Activated naive CD4-positive, alpha-beta T cell treated with anti-CD3 and anti-CD28 coated beads, Interleukin-2, amount 10 ng/mL, durations not matched to agents 7 days and 5 days (primary cell): ENCODE data around the gene SYNDIG1.
A peak's percentile ranks its signal among the peaks of the same experiment; 100 is the strongest.

Source experiments
- CTCF ChIA-PET: fragments of 350-600 bp; sonication (Branson Sonifier 250); formaldehyde crosslinking; loops from one replicate; lab custom pipeline; 2021; ENCODE audit warnings: antibody characterized with exemption; lab: Charles Lee
- DNase-seq: peaks from one replicate; pipeline ENCODE4 v3.0.0-alpha.2; 2020
- H3K27ac Mint-ChIP-seq: one replicate; pipeline ENCODE4 v1.8.0; 2021; ENCODE audit warnings: mild to moderate bottlenecking, moderate library complexity, mixed read lengths
- H3K27me3 Mint-ChIP-seq: one replicate; pipeline ENCODE4 v1.8.0; 2021; ENCODE audit warnings: mild to moderate bottlenecking, mixed read lengths
- H3K36me3 Mint-ChIP-seq: one replicate; pipeline ENCODE4 v1.8.0; 2021; ENCODE audit warnings: mixed read lengths
- H3K4me1 Mint-ChIP-seq: one replicate; pipeline ENCODE4 v1.8.0; 2021; ENCODE audit warnings: mixed read lengths
- H3K4me3 Mint-ChIP-seq: one replicate; pipeline ENCODE4 v1.8.0; 2021; ENCODE audit warnings: mild to moderate bottlenecking, moderate library complexity, mixed read lengths
- H3K9me3 Mint-ChIP-seq: one replicate; pipeline ENCODE4 v1.8.0; 2021; ENCODE audit warnings: mixed read lengths

SYNDIG1 gene

DNA sequence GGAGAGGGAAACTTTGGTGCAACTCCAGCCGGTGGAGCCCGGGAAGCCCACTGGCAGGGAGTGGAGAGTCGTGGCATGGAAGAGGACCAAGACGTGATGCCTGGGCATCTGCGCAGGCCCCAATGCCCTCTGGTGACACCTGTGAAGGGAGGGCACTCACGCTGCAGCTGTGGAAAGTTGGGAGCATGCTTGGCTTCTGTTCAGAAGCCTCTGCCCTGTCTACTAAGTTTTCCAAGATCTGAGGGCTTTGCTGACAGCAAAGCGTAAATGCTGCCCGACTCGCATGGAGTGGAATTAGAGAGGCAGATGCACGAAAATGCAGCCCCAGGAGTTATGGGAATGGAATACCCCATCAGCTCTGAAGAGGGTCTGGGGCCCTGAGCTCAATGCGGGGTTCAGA is 75.7 kb downstream of the SYNDIG1 start:
- no peak for DNase-seq
- Mint-ChIP-seq H3K27ac (no peak overlapping the region), H3K36me3 (no peaks in the 10 kb centered on the region), H3K27me3 (peaks cover 10% of the 10 kb centered on the region), H3K4me3 (no peak overlapping the region), H3K4me1 (no peaks in the 10 kb centered on the region), H3K9me3 (no peaks in the 10 kb centered on the region)
- CTCF ChIA-PET: no interaction called here

DNA sequence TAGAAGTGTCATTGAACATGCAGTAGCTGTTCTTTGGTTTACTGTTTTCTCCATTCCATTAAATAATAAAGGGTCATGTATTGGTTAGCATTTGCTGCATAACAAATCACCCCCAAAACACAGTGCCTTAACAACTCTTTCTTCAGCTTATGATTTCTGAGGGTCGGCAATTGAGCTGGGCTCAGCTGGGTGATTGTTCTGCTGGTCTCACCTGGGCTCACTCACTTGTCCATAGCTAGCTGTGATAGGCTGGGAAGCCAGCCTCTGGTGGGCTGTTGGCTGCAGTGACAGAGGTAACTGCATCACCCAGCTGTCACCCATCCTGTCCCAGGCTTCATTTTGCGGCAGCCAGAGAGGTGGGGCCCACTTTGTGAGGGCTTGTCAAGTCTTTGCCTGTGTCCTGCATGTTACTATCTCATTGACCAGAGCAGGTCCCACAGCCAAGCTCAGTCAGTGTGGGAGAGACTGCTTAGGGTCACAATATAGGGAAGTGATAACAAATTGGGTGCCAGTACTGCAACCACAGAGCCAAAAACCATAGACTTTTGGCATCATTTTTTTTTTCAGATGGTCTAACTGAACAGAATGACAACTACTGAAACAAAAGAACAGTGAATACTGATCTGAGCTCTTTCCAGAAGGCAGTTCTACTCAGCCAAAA is 76.9 kb downstream of the SYNDIG1 start:
- H3K36me3 Mint-ChIP-seq: no peaks in the 10 kb centered on the region
- no peaks in the 10 kb centered on the region for H3K9me3 Mint-ChIP-seq
- H3K4me1 Mint-ChIP-seq: no peaks in the 10 kb centered on the region
- H3K27ac Mint-ChIP-seq: no peak overlapping the region
- H3K27me3 Mint-ChIP-seq: peaks cover 10% of the 10 kb centered on the region
- DNase-seq: no peak
- H3K4me3 Mint-ChIP-seq: no peak overlapping the region
- CTCF ChIA-PET: no interaction called here

DNA sequence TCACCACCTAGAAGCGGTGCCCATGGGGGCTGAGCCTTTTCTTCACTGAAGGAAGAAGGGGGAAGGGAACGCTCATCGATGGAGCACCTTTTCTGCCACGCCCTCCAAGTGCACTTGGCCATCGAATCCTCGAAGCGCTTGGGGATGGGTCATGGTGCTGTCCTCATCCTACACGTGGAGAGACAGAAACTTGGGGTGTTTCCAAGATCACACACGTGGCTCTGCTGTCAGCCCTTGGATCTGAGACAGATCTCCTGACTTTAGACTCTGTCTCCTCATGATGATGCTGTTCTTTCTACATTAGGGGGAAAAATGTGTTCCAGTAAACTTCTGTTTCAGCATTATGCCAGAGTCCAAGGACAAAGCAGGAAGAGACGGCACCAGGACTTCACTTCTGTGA is 78.5 kb downstream of the SYNDIG1 start:
- H3K4me3 Mint-ChIP-seq: no peak overlapping the region
- peaks cover 7% of the 10 kb centered on the region for H3K27me3 Mint-ChIP-seq
- H3K4me1 Mint-ChIP-seq: no peaks in the 10 kb centered on the region
- CTCF ChIA-PET: no interaction called here
- DNase-seq: no peak
- H3K27ac Mint-ChIP-seq: no peak overlapping the region
- H3K36me3 Mint-ChIP-seq: no peaks in the 10 kb centered on the region
- no peaks in the 10 kb centered on the region for H3K9me3 Mint-ChIP-seq

DNA sequence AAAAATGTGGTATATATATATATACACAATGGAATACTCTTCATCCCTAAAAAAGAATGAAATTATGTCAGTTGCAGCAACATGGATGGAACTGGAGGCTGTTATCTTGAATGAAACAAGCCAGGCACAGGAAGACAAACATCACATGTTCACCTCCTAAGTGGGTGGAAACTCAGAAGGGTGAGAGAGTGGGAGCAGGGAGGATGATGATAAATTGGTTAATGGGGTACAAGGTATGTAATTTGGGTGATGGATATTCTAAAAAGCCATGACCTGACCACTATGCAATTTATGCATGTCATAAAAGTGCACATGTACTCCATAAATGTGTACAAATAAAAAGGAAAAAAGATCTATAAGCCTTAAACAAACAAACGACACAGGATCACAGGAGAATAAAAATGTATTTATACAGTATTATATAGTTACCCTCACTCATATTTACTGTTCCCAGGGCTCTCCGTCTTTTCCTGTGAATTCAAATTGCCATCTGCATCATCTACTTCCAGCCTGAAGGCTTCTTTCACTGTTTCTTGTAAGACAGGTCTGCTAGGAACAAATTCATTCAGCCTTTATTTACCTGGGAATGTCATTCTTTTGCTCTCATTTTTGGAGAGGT is 89.8 kb downstream of the SYNDIG1 start:
- Mint-ChIP-seq H3K27ac (no peak overlapping the region), H3K4me3 (no peak overlapping the region), H3K9me3 (peaks cover 7% of the 10 kb centered on the region), H3K4me1 (peaks cover 2% of the 10 kb centered on the region), H3K27me3 (peaks cover 9% of the 10 kb centered on the region), H3K36me3 (peaks cover 2% of the 10 kb centered on the region)
- CTCF ChIA-PET: no interaction called here
- DNase-seq: no peak

DNA sequence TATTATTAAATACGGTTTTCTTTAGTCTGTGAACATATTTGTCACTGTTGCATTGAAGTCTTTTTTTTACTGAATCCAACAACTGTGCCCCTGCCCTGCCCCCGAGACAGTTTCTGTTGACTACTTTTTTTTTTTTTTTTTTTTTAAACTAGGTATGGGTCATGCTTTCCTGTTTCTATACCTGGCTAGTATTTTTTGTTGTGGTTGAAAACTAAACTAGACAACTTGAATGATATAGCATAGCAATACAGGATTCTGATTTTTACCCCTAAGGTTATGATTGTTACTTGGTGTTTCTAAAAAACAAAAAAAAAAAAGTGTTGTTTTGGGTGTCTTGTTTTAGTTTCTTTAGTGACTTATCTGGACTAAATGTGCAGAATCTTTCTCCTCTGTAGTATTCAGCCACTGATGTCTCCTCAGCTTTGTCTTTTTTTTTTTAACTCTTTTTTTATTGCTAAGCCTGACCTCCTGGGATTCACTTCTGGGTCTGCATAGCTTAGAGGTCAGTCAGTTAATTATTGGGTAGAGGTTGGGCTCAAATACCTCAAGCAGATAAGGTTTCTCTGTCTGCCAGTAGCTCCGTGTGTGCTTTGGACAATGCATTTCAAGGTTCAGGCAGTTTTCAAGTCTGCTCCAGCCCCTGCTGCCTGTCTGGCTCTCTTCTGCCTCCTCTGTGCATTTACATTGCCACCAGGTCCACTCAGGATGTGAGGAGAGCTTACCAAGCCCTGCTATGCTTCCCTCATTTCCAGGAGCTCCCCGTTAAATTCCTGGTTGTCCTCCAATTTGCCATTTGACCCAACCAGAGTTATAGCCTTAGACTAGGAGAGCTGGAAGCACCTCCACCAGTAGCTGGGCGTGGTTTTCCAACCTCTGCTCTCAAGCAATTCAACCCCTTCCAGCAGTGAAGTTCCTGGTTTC is 91.4 kb downstream of the SYNDIG1 start:
- Mint-ChIP-seq H3K4me3 (no peak overlapping the region), H3K36me3 (peaks cover 2% of the 10 kb centered on the region), H3K4me1 (peaks cover 2% of the 10 kb centered on the region), H3K27ac (peak overlapping the region; percentile 7), H3K27me3 (peaks cover 9% of the 10 kb centered on the region), H3K9me3 (peaks cover 14% of the 10 kb centered on the region)
- DNase-seq: no peak
- CTCF ChIA-PET: no interaction called here

DNA sequence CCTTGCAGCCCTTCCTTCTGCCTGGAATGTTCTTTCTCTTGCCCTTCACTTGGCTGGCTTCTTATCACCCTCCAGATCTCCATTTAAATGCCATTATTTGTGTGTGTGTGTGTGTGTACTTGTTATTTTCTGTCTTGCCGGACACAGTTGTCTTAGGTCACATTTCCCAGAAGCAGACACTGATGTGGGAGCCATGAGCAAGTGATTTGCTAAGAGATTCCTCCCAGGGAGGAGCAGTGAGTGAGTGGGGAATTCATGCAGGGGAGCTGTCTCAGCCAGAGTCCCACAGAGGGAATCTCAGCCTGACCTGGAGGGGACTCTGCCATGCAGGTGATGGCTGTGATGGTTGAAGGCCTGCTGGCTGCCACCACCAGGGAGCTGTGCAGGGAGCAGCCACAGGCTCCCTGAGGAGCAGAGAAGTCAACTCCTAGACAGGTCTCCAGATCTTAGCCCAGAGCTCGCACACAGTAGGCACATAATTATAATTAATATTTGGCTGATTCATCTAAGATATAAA is 96.5 kb downstream of the SYNDIG1 start:
- H3K4me1 Mint-ChIP-seq: no peaks in the 10 kb centered on the region
- DNase-seq: no peak
- CTCF ChIA-PET: no interaction called here
- H3K36me3 Mint-ChIP-seq: peaks cover 2% of the 10 kb centered on the region
- no peak overlapping the region for H3K27ac Mint-ChIP-seq
- H3K4me3 Mint-ChIP-seq: no peak overlapping the region
- H3K9me3 Mint-ChIP-seq: peaks cover 14% of the 10 kb centered on the region
- peaks cover 4% of the 10 kb centered on the region for H3K27me3 Mint-ChIP-seq

DNA sequence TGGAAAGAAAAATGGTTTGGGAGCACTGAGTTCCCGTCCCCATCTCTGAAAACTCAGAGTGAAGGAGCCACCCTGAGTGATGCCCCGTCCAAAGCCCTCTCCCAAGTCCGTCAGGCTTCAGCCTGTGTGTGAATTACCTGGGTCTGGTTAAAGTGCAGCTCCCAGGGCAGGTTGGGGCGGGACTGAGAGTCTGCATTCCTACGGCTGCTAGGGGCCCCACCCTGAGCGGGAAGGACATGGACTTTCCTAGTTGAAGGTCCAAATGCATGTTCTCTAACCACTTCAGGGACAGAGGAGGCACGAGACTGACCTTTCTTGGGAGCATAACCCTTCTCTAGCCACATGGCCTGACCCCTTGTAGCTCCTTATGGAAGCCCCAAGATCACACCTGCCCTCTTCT is 97.2 kb downstream of the SYNDIG1 start:
- Mint-ChIP-seq H3K4me1 (no peaks in the 10 kb centered on the region), H3K36me3 (peaks cover 2% of the 10 kb centered on the region), H3K4me3 (no peak overlapping the region), H3K9me3 (peaks cover 14% of the 10 kb centered on the region), H3K27ac (no peak overlapping the region), H3K27me3 (no peaks in the 10 kb centered on the region)
- DNase-seq: no peak
- CTCF ChIA-PET: no interaction called here

DNA sequence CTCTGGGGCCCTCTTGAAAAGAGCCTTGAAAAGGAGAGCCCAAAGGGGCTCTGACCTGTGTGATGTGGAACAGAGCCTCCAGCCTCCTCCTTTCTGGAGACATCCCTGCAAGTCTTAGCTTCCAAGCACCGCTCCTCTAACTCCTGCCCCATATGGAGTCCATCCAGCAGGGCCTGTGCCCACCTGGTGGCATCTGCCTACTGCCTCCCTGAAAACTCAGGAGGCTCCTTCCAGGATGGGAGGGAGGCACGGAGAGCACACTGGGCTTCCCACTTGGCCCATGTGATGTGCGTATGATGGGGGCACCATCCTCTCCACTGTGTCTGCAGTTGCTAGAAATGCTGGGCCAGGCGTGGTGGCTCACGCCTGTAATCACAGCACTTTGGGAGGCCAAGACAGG is 98.1 kb downstream of the SYNDIG1 start:
- DNase-seq: no peak
- H3K9me3 Mint-ChIP-seq: peaks cover 14% of the 10 kb centered on the region
- no peaks in the 10 kb centered on the region for H3K27me3 Mint-ChIP-seq
- CTCF ChIA-PET: no interaction called here
- no peak overlapping the region for H3K4me3 Mint-ChIP-seq
- no peaks in the 10 kb centered on the region for H3K4me1 Mint-ChIP-seq
- peaks cover 2% of the 10 kb centered on the region for H3K36me3 Mint-ChIP-seq
- no peak overlapping the region for H3K27ac Mint-ChIP-seq

DNA sequence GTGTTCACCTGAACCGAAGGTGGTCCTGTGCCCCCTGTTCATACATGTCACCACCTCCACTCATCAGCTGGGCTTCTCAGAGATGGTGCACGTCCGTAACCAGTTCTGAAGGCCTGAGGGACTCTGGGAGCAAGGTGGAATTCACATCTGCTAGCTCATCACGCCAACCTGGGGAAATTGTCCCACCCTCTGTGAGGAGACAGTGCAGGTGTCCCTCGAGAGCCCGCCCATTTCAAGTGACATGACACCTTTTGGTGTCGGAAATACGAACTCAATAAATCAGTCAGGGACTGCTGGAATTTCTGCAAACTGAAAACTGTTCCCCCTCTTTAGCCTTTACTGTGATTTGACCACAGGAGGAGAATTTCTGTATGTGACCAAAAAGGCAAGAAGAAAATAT is 99.4 kb downstream of the SYNDIG1 start:
- H3K9me3 Mint-ChIP-seq: peaks cover 8% of the 10 kb centered on the region
- H3K4me1 Mint-ChIP-seq: no peaks in the 10 kb centered on the region
- no peak overlapping the region for H3K4me3 Mint-ChIP-seq
- H3K27ac Mint-ChIP-seq: no peak overlapping the region
- DNase-seq: no peak
- peaks cover under 1% of the 10 kb centered on the region for H3K36me3 Mint-ChIP-seq
- H3K27me3 Mint-ChIP-seq: no peaks in the 10 kb centered on the region
- CTCF ChIA-PET: no interaction called here

DNA sequence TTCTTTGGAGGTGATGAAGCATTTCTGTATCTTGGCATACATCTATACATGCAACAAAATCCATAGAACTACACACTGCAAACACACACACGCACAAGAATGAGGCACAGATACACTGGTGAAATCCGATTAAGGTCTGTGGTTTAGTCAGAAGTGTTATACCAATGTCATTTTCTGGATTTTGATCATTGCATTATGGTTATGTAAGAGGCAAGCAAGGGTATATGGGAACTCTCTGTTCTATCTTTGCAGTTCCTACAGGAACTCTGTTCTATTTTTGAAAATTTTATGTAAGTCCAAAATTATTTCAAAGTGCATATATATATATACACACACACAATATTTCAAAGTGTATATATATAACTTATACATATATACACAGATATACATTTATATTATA is 101.7 kb downstream of the SYNDIG1 start:
- DNase-seq: no peak
- no peaks in the 10 kb centered on the region for H3K4me1 Mint-ChIP-seq
- no peaks in the 10 kb centered on the region for H3K36me3 Mint-ChIP-seq
- CTCF ChIA-PET: no interaction called here
- no peaks in the 10 kb centered on the region for H3K27me3 Mint-ChIP-seq
- no peak overlapping the region for H3K4me3 Mint-ChIP-seq
- H3K27ac Mint-ChIP-seq: no peak overlapping the region
- H3K9me3 Mint-ChIP-seq: no peaks in the 10 kb centered on the region

DNA sequence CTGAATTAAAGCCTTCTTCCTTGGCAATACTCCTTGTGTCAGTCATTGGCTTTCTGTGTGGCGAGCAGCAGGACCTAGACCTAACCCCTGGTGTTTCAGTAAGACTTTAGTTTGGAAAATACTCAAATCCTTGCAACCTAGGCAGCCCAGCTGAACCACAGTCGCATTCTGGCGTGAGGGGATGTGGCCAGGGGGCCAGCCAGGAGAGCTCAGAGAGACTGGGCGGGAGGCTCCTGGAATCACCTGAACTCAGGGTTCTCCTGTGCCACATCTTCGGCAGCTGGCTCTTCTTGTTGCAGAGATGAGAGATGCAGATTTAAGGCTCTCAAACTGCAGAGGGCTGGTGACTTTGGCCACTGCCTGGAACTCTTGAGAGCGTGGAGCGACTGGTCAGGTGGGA is 102.7 kb downstream of the SYNDIG1 start:
- CTCF ChIA-PET: no interaction called here
- Mint-ChIP-seq H3K27me3 (no peaks in the 10 kb centered on the region), H3K9me3 (no peaks in the 10 kb centered on the region), H3K36me3 (no peaks in the 10 kb centered on the region), H3K27ac (no peak overlapping the region), H3K4me3 (no peak overlapping the region), H3K4me1 (no peaks in the 10 kb centered on the region)
- no peak for DNase-seq

DNA sequence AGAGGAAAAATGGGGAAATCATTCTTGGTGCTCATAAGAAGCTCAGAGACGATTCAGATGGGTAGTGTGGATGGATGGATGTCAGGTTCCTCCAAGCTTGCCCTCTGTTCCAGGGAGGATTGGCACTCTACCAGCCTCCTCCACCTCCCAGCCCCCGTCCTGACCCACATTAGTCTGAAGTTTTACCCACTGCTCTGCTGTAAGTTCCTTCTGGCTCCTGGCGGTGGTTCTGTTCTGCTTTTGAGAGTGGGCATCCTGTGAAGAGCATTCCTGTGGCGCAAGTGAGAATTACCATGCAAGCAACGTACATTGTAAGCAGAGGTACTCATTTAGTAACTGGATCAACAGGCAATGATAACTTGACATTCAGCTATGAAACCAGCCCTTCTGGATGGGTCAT is 103.4 kb downstream of the SYNDIG1 start:
- Mint-ChIP-seq H3K27me3 (no peaks in the 10 kb centered on the region), H3K36me3 (no peaks in the 10 kb centered on the region), H3K4me3 (no peak overlapping the region), H3K4me1 (no peaks in the 10 kb centered on the region), H3K27ac (no peak overlapping the region), H3K9me3 (no peaks in the 10 kb centered on the region)
- CTCF ChIA-PET: no interaction called here
- no peak for DNase-seq

DNA sequence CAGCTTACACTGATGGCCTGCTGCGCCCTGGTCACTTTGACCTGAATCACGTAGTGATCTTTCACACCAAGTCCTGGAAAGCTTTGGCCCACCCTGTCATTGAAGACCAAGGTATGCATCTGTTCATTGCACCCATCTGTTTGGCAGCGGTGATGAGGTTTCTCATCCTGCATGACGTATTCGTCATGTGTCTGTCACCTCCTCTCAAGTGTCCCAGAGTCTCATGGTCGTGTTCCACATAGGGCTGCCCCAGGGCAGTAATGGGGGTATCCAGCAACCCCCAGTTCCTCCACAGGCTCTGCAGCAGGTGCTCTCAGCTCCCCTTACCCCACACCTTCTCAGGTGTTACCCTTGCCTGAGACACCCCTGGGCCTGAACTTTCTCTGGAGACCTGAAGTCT is 104.1 kb downstream of the SYNDIG1 start:
- Mint-ChIP-seq H3K4me3 (no peak overlapping the region), H3K4me1 (no peaks in the 10 kb centered on the region), H3K9me3 (no peaks in the 10 kb centered on the region), H3K27me3 (no peaks in the 10 kb centered on the region), H3K36me3 (no peaks in the 10 kb centered on the region), H3K27ac (no peak overlapping the region)
- CTCF ChIA-PET: no interaction called here
- DNase-seq: no peak

DNA sequence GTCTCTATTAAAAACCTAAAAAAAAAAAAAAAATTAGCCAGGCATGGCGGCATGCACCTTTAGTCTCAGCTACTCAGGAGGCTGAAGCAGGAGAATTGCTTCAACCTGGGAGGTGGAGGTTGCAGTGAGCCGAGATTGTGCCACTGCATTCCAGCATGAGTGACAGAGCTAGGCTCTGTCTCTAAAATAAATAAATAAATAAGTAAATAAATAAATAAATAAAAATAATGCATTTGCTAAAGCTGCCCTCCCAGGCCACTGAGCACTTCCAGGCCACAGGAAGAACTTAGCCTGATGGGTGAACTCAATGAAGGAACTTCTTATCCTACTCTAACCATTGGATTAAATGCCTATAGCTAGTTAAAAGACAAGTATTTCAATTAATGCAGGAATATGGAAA is 104.9 kb downstream of the SYNDIG1 start:
- no peak overlapping the region for H3K27ac Mint-ChIP-seq
- no peaks in the 10 kb centered on the region for H3K4me1 Mint-ChIP-seq
- H3K36me3 Mint-ChIP-seq: no peaks in the 10 kb centered on the region
- H3K27me3 Mint-ChIP-seq: no peaks in the 10 kb centered on the region
- no peaks in the 10 kb centered on the region for H3K9me3 Mint-ChIP-seq
- DNase-seq: no peak
- no peak overlapping the region for H3K4me3 Mint-ChIP-seq
- CTCF ChIA-PET: no interaction called here
